ENCODE results near the gene ZSCAN1.

Gene ZSCAN1

GRCh38 chr19:58052256-58052655 lies 18.4 kb downstream of the ZSCAN1 start:
- H2AFZ ChIP-seq = no peak overlapping the region
- no peak for TF ChIP-seq CTCF (IDR thresholded peaks at IDR 0.05)
- no peaks in the 10 kb centered on the region for H3K27me3 ChIP-seq (ENCODE audit: control insufficient read depth, insufficient read depth, low read length)
- H3K27ac ChIP-seq = no peak overlapping the region
- no peaks in the 10 kb centered on the region for H3K9me3 ChIP-seq (ENCODE audit: control insufficient read depth, low read length)
- H3K9ac ChIP-seq = no peak overlapping the region
- no peak overlapping the region for H3K4me2 ChIP-seq (ENCODE audit: low read length)
- H3K79me2 ChIP-seq = no peaks in the 10 kb centered on the region
- H3K4me3 ChIP-seq (ENCODE audit: low read depth, low read length) = no peak overlapping the region
- no peaks in the 10 kb centered on the region for H3K4me1 ChIP-seq
- H3K36me3 ChIP-seq (ENCODE audit: control insufficient read depth, insufficient read depth, low read length) = no peaks in the 10 kb centered on the region

GRCh38 chr19:58053480-58054156 lies 19.8 kb downstream of the ZSCAN1 start:
- Histone ChIP-seq H3K9me3 (ENCODE audit: control insufficient read depth, low read length) (no peaks in the 10 kb centered on the region), H3K4me3 (ENCODE audit: low read depth, low read length) (no peak overlapping the region), H3K27ac (no peak overlapping the region), H3K9ac (no peak overlapping the region), H3K4me2 (ENCODE audit: low read length) (no peak overlapping the region), H3K79me2 (no peaks in the 10 kb centered on the region), H3K27me3 (ENCODE audit: control insufficient read depth, insufficient read depth, low read length) (no peaks in the 10 kb centered on the region), H3K4me1 (no peaks in the 10 kb centered on the region), H2AFZ (no peak overlapping the region), H3K36me3 (ENCODE audit: control insufficient read depth, insufficient read depth, low read length) (no peaks in the 10 kb centered on the region)
- TF ChIP-seq CTCF (IDR thresholded peaks at IDR 0.05) = no peak

- H3K4me2 ChIP-seq (ENCODE audit: low read length) = peak overlapping the region; percentile 58
- H3K4me3 ChIP-seq (ENCODE audit: low read depth, low read length) = peak overlapping the region; percentile 47
- no peaks in the 10 kb centered on the region for H3K4me1 ChIP-seq
- no peaks in the 10 kb centered on the region for H3K9me3 ChIP-seq (ENCODE audit: control insufficient read depth, low read length)
- no peaks in the 10 kb centered on the region for H3K27me3 ChIP-seq (ENCODE audit: control insufficient read depth, insufficient read depth, low read length)
- TF ChIP-seq CTCF (IDR thresholded peaks at IDR 0.05) = no peak
- peak overlapping the region; percentile 29 for H3K27ac ChIP-seq
- H3K36me3 ChIP-seq (ENCODE audit: control insufficient read depth, insufficient read depth, low read length) = no peaks in the 10 kb centered on the region
- H3K79me2 ChIP-seq = no peaks in the 10 kb centered on the region
- H2AFZ ChIP-seq = no peak overlapping the region
- H3K9ac ChIP-seq = no peak overlapping the region
Observed at GRCh38 chr19:58054901-58055874, 21.4 kb downstream of the ZSCAN1 start.

- no peak for TF ChIP-seq CTCF (IDR thresholded peaks at IDR 0.05)
- H3K36me3 ChIP-seq (ENCODE audit: control insufficient read depth, insufficient read depth, low read length) = no peaks in the 10 kb centered on the region
- no peak overlapping the region for H2AFZ ChIP-seq
- no peaks in the 10 kb centered on the region for H3K4me1 ChIP-seq
- H3K27me3 ChIP-seq (ENCODE audit: control insufficient read depth, insufficient read depth, low read length) = no peaks in the 10 kb centered on the region
- no peak overlapping the region for H3K9ac ChIP-seq
- H3K4me3 ChIP-seq (ENCODE audit: low read depth, low read length) = no peak overlapping the region
- no peak overlapping the region for H3K27ac ChIP-seq
- H3K4me2 ChIP-seq (ENCODE audit: low read length) = no peak overlapping the region
- no peaks in the 10 kb centered on the region for H3K9me3 ChIP-seq (ENCODE audit: control insufficient read depth, low read length)
- H3K79me2 ChIP-seq = no peaks in the 10 kb centered on the region
Observed at GRCh38 chr19:58056261-58056660, 22.4 kb downstream of the ZSCAN1 start.
